Stimulated activated CD8-positive, alpha-beta memory T cell treated with anti-CD3 and anti-CD28 coated beads, Interleukin-15, amount 100 ng/mL, for 4 hours (primary cell): ENCODE data around the gene FAM25C.
"Not testable (repeated sequence)": the region's sequence is repeated elsewhere in the genome, so short reads cannot be mapped to it uniquely, and the experiment has no call there.

Source experiments
- DNase-seq, 2 donors: peaks; one replicate each; pipeline ENCODE4 v3.0.0-alpha.2; 2020; ENCODE audit warnings: low read depth in 2 of 2

FAM25C gene

GRCh38 chr10:47999691-48000090, at the start of gene FAM25C:
FAM25C (minus strand) TSS chr10:47999791; CDS start chr10:47999765, 26 bp downstream.
- not testable (repeated sequence) for DNase-seq

GRCh38 chr10:48044557-48044956, 45.0 kb upstream of the FAM25C start:
- not testable (repeated sequence) for DNase-seq

- DNase-seq = not testable (repeated sequence)
These were observed 31.8 kb upstream of the FAM25C start for GRCh38 chr10:48031390-48031789.

- DNase-seq = not testable (repeated sequence)
These were observed 2.7 kb upstream of the FAM25C start for GRCh38 chr10:48002306-48002705.

- DNase-seq = not testable (repeated sequence)
These were observed 5.5 kb downstream of the FAM25C start for GRCh38 chr10:47994045-47994444.

- not testable (repeated sequence) for DNase-seq
These were observed 7.0 kb downstream of the FAM25C start for GRCh38 chr10:47992560-47992959.

GRCh38 chr10:47991706-47992105, 7.9 kb downstream of the FAM25C start:
- not testable (repeated sequence) for DNase-seq

GRCh38 chr10:47990097-47990496, 9.5 kb downstream of the FAM25C start:
- not testable (repeated sequence) for DNase-seq

- DNase-seq = not testable (repeated sequence)
These were observed 10.0 kb downstream of the FAM25C start for GRCh38 chr10:47989542-47989950.

GRCh38 chr10:47988718-47989541, 10.7 kb downstream of the FAM25C start:
- DNase-seq = not testable (repeated sequence)

GRCh38 chr10:47987952-47988351, 11.6 kb downstream of the FAM25C start:
- not testable (repeated sequence) for DNase-seq

GRCh38 chr10:47986413-47987230, 13.0 kb downstream of the FAM25C start:
- DNase-seq = not testable (repeated sequence)

GRCh38 chr10:47975409-47975808, 24.2 kb downstream of the FAM25C start:
- DNase-seq = not testable (repeated sequence)

- not testable (repeated sequence) for DNase-seq
These were observed 26.5 kb downstream of the FAM25C start for GRCh38 chr10:47973131-47973530.

- DNase-seq = not testable (repeated sequence)
These were observed 27.5 kb downstream of the FAM25C start for GRCh38 chr10:47972077-47972476.

- DNase-seq = not testable (repeated sequence)
These were observed 28.0 kb downstream of the FAM25C start for GRCh38 chr10:47971598-47971997.

GRCh38 chr10:47970047-47970446, 29.5 kb downstream of the FAM25C start:
- not testable (repeated sequence) for DNase-seq

- not testable (repeated sequence) for DNase-seq
These were observed 30.6 kb downstream of the FAM25C start for GRCh38 chr10:47968988-47969387.

GRCh38 chr10:47964280-47965063, 35.1 kb downstream of the FAM25C start:
- not testable (repeated sequence) for DNase-seq

GRCh38 chr10:47962785-47963184, 36.8 kb downstream of the FAM25C start:
- not testable (repeated sequence) for DNase-seq

- DNase-seq = not testable (repeated sequence)
These were observed 38.9 kb downstream of the FAM25C start for GRCh38 chr10:47960699-47961098.
